Measurements from ENCODE around the gene FBXO2.
"Not testable (repeated sequence)": the region's sequence is repeated elsewhere in the genome, so short reads cannot be mapped to it uniquely, and the experiment has no call there.

The FBXO2 gene

DNA sequence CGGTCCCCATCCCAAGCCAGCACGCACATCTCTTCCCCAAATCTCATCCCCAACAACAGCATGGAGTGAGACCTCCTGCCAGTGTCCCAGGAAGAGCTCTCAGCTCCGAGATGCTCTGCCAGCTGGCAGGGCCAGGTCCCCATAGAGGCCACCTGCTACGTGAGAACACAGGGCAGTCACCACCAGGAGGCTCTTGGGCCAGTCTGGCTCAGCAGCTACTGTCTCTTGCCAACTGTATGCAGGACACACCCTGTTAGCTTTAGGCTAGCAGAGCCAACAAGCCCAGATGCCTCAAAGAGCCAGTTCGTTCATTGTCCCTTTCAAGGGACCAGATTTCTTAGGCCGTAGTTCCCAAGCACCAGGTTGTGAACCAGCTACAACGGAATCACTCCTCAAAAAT lies 36.9 kb downstream of the FBXO2 start:
- no peak for DNase-seq
- TF ChIP-seq POLR2A (IDR thresholded peaks at IDR 0.05; ENCODE audit: low read length) (no peak), GATA1 (IDR thresholded peaks at IDR 0.05; ENCODE audit: low read depth, low read length) (no peak)

GRCh38 chr1:11616766-11617165 lies 37.5 kb downstream of the FBXO2 start:
- DNase-seq: no peak
- TF ChIP-seq POLR2A (IDR thresholded peaks at IDR 0.05; ENCODE audit: low read length) (no peak), GATA1 (IDR thresholded peaks at IDR 0.05; ENCODE audit: low read depth, low read length) (no peak)

DNA sequence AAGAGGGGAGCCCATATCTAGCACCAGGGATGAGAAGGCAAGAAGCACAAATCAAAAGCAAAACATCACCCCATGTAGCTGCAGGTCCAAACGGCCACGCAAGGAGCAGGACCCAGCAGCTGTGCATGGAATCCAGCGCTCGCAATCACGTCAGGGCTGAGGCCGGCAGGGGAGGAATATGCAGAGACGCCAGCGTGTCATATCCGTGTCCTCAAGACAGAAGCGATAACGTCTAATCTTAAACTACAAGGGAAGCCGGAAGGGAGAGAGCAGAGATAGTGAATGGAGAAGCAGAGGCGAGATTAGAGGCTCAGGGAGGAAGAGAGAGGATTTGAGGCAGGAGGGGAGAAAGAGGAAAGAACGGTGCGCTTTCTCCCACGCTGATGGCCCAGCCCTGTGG lies 39.1 kb downstream of the FBXO2 start:
- no peak for DNase-seq
- TF ChIP-seq POLR2A (IDR thresholded peaks at IDR 0.05; ENCODE audit: low read length): no peak
- TF ChIP-seq GATA1 (IDR thresholded peaks at IDR 0.05; ENCODE audit: low read depth, low read length): no peak

- TF ChIP-seq POLR2A (IDR thresholded peaks at IDR 0.05; ENCODE audit: low read length) (no peak), GATA1 (IDR thresholded peaks at IDR 0.05; ENCODE audit: low read depth, low read length) (no peak)
- DNase-seq: no peak
These were observed 40.9 kb downstream of the FBXO2 start for GRCh38 chr1:11613347-11613746.

DNA sequence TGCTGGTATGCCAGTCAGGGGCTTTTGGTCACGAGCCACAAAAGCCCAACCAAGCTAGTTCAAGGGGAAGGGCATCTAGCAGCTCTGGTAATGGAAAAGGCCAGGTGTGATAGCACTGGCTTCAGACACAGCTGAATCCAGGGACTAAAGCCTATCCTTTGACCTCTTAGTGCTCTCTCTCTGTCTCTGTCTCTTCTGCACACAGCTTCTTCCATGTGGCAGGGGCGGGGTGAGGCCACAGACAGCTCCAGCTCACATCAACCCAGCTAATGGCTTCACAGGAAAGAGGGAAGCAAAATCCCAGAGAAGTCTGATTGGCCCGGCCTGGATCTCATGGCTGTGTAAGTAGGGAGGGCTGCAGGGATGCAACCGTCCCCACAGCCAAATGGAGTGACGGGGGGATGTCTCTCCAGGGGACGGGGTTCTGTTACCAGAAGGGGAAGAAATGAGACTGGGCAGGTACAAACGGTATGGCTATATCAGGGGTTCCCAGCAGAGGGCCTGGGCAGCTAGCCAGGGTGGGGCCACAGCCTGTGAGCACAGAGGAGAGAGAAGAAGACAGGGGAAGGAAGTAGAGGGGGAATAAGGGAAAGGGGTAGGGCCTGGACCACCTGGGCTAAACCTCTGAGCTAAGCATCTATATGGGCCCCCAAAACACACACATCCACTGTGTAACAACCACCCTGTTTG lies 42.4 kb downstream of the FBXO2 start:
- TF ChIP-seq POLR2A (IDR thresholded peaks at IDR 0.05; ENCODE audit: low read length) (no peak), GATA1 (IDR thresholded peaks at IDR 0.05; ENCODE audit: low read depth, low read length) (no peak)
- peak in 1 of 2 experiments; percentile 14 for DNase-seq

- DNase-seq: no peak
- TF ChIP-seq POLR2A (IDR thresholded peaks at IDR 0.05; ENCODE audit: low read length) (no peak), GATA1 (IDR thresholded peaks at IDR 0.05; ENCODE audit: low read depth, low read length) (no peak)
These were observed 43.5 kb downstream of the FBXO2 start for GRCh38 chr1:11610629-11611180.

DNA sequence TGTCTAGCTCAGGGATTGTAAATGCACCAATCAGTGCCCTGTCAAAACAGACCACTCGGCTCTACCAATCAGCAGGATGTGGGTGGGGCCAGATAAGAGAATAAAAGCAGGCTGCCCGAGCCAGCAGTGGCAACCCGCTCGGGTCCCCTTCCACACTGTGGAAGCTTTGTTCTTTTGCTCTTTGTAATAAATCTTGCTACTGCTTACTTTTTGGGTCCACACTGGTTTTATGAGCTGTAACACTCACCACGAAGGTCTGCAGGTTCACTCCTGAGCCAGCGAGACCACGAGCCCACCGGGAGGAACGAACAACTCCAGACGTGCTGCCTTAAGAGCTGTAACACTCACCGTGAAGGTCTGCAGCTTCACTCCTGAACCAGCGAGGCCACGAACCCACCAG lies 44.9 kb downstream of the FBXO2 start:
- DNase-seq: not testable (repeated sequence)

DNA sequence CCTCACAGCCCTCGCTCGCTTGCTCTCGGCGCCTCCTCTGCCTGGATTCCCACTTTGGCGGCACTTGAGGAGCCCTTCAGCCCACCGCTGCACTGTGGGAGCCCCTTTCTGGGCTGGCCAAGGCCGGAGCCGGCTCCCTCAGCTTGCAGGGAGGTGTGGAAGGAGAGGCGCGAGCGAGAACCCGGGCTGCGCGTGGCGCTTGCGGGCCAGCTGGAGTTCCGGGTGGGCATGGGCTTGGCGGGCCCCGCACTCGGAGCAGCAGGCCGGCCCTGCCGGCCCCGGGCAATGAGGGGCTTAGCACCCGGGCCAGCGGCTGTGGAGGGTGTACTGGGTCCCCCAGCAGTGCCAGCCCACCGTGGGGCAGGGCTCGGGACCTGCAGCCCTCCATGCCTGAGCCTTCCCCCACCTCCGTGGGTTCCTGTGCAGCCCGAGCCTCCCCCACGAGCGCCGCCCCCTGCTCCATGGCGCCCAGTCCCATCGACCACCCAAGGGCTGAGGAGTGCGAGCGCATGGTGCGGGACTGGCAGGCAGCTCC lies 45.6 kb downstream of the FBXO2 start:
- not testable (repeated sequence) for DNase-seq

DNA sequence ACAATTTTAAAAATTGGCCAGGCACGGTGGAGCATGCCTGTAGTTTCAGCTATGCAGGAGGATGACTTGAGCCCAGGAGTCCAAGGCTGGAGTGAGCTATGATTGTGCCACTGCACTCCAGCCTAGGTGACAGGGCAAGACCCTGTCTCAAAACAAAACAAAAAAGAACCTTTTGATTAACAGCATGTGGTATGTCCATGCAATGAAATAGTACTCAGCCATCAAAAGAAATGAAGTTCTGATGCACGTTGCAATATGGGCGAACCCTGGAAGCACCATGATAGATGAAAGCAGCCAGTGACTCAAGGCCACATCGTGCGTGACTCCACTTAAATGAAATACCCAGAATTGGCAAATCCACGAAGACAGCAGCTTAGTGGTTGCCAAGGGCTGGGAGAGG lies 47.5 kb downstream of the FBXO2 start:
- TF ChIP-seq GATA1 (IDR thresholded peaks at IDR 0.05; ENCODE audit: low read depth, low read length) (no peak), POLR2A (IDR thresholded peaks at IDR 0.05; ENCODE audit: low read length) (no peak)
- no peak for DNase-seq

- TF ChIP-seq POLR2A (IDR thresholded peaks at IDR 0.05; ENCODE audit: low read length): no peak
- TF ChIP-seq GATA1 (IDR thresholded peaks at IDR 0.05; ENCODE audit: low read depth, low read length): no peak
- DNase-seq: no peak
These were observed 51.2 kb downstream of the FBXO2 start for GRCh38 chr1:11602981-11603380.

DNA sequence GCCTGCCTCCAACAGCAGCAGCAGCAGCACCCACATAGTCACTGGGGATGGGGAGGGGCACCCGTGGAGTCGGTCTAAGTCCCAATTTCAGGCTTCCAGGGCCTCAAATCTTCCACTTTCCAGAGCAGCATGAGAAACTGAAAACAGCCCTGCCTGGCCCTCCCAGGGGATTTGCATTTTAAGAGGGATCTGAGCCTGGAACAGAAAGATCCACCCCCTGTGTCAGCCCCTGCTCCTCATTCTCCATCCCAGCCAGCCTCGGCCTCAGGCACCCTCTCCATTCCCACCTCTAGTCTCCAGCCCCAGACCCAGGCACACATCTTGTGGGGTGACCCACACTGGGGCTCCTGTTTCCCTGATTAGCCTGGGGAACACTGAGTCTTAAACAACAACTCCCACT lies 51.8 kb downstream of the FBXO2 start:
- TF ChIP-seq GATA1 (IDR thresholded peaks at IDR 0.05; ENCODE audit: low read depth, low read length) (no peak), POLR2A (IDR thresholded peaks at IDR 0.05; ENCODE audit: low read length) (no peak)

DNA sequence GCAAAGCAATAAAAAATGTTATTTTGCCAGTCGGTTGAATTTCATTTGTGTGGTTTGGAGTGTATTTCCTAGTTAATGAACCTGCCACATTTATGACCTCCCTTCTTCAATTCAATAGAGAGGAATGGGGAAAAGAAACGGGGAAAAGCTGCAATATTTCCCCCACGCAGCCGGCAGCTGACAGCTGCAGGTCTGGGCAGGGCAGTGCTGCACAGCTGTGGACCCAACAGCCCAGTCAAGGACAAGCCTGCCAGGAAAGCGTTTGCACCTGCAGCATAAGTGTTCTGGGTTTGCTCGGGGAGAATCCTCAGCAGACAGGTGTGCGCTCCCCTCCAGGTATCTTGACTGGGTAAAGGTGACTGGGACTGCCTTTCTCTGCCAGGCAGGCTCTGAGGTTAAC lies 53.4 kb downstream of the FBXO2 start:
- DNase-seq: no peak
- TF ChIP-seq GATA1 (IDR thresholded peaks at IDR 0.05; ENCODE audit: low read depth, low read length) (no peak), POLR2A (IDR thresholded peaks at IDR 0.05; ENCODE audit: low read length) (no peak)

More for the DNA sequence above, 51.8 kb downstream of the FBXO2 start:
- DNase-seq: no peak

- DNase-seq: no peak
- no peak for TF ChIP-seq POLR2A (IDR thresholded peaks at IDR 0.05; ENCODE audit: low read length)
- TF ChIP-seq GATA1 (IDR thresholded peaks at IDR 0.05; ENCODE audit: low read depth, low read length): no peak
These were observed 54.2 kb downstream of the FBXO2 start for GRCh38 chr1:11599891-11600576.

GRCh38 chr1:11598461-11598860 lies 55.8 kb downstream of the FBXO2 start:
- no peak for TF ChIP-seq GATA1 (IDR thresholded peaks at IDR 0.05; ENCODE audit: low read depth, low read length)
- TF ChIP-seq POLR2A (IDR thresholded peaks at IDR 0.05; ENCODE audit: low read length): no peak
- no peak for DNase-seq

All from erythroblast (primary cell).